ENCODE measurements around the gene C11orf58.

GRCh38 chr11:16800382-16800781 lies 61.9 kb downstream of the C11orf58 start:
- TF ChIP-seq CTCF (IDR thresholded peaks at IDR 0.05) = no peak
- no peak for TF ChIP-seq POLR2A (IDR thresholded peaks at IDR 0.05; ENCODE audit: low read depth)
- no peak for TF ChIP-seq POLR2AphosphoS5 (IDR thresholded peaks at IDR 0.05)
